HepG2 (cell line): ENCODE measurements around the gene CRIM1. TPM values are rescaled to one million over a fixed set of nuclear protein-coding genes. Genes with fewer than 3 reads are reported as not detected.

Source experiments
- ATAC-seq: fragments of 200-7000 bp; cut with Tn5 transposase; 3 replicates; pipeline ENCODE4 v1.9.1; 2020; ENCODE audit warnings: mild to moderate bottlenecking, moderate library complexity
- Bru-seq: library from RNA; stranded (reverse); fragments of 400-500 nt; gene quantifications from one replicate; lab custom pipeline; 2021; lab: Mats Ljungman, UMichigan
- BruChase-seq, 2 experiments: library from RNA; stranded (reverse); fragments of 400-500 nt; gene quantifications; one replicate each; lab custom pipeline; 2021; lab: Mats Ljungman, UMichigan
- BruUV-seq: library from RNA; stranded (reverse); fragments of 400-500 nt; replicated peaks from 2 replicates; lab custom pipeline; 2021; lab: Mats Ljungman, UMichigan
- CTCF ChIA-PET: fragments of 300-600 bp; formaldehyde crosslinking; extraction: SDS; loops from one replicate; lab custom pipeline; 2021; ENCODE audit warnings: low total read pairs, inconsistent platforms, low intra/inter-chr PET ratio; lab: Yijun Ruan, JAX
- POLR2A ChIA-PET: fragments of 350-600 bp; sonication (Branson Sonifier 250); formaldehyde crosslinking; loops from one replicate; lab custom pipeline; 2020; ENCODE audit warnings: antibody characterized with exemption, inconsistent platforms; lab: Yijun Ruan, JAX
- DNase-seq: peaks from one replicate; pipeline ENCODE4 v3.0.0-alpha.2; 2015; ENCODE audit warnings: low spot score
- FAIRE-seq: peaks from 3 replicates; lab custom pipeline; 2011; peaks lifted over from hg19 to GRCh38; lab: Jason Lieb, UNC
- H2AFZ ChIP-seq: one replicate; pipeline ENCODE4 v1.6.1; 2011; ENCODE audit warnings: low read length, inconsistent platforms
- H3K27ac ChIP-seq: fragments of 300-600 bp; 3 replicates; pipeline ENCODE4 v1.8.0; 2011; ENCODE audit warnings: mixed run types, mild to moderate bottlenecking, mixed read lengths, low read length, inconsistent platforms; ENCODE audit not compliant: insufficient read depth; ENCODE audit errors: extremely low read length
- H3K27me3 ChIP-seq, 2 experiments: fragments of 200-600 bp in 1 of 2; 2 replicates in 1 of 2; 3 replicates in 1 of 2; pipeline versions ENCODE4 v1.6.0 to v1.8.0; 2011; ENCODE audit warnings: low read length in 2 of 2, mild to moderate bottlenecking in 2 of 2, moderate library complexity in 2 of 2, inconsistent platforms in 1 of 2; ENCODE audit not compliant: insufficient read depth in 2 of 2, control insufficient read depth in 1 of 2
- H3K36me3 ChIP-seq, 2 experiments: fragments of 200-600 bp in 1 of 2; replicated peaks in 1 of 2; 2 replicates in 1 of 2; 3 replicates in 1 of 2; pipeline versions ENCODE4 v1.5.1 to v1.8.0; 2011; ENCODE audit warnings: low read length in 2 of 2, inconsistent platforms in 1 of 2; ENCODE audit not compliant: insufficient read depth in 2 of 2, control insufficient read depth in 1 of 2
- H3K4me1 ChIP-seq: 2 replicates; pipeline ENCODE4 v1.5.1; 2012; ENCODE audit warnings: low read length, inconsistent platforms; ENCODE audit not compliant: insufficient read depth
- H3K4me2 ChIP-seq: 2 replicates; pipeline ENCODE4 v1.6.0; 2011; ENCODE audit warnings: low read depth, low read length, inconsistent platforms
- H3K4me3 ChIP-seq, 3 experiments: fragments of 200-600 bp in 1 of 3; sonication (generic), shearing (Covaris generic) in 1 of 3; replicated peaks in 1 of 3; 2 replicates each; pipeline ENCODE4 v1.5.1; 2011 to 2016; ENCODE audit warnings: low read length in 3 of 3, inconsistent platforms in 2 of 3, low read depth in 2 of 3, mild to moderate bottlenecking in 2 of 3, control low read depth in 1 of 3, mixed read lengths in 1 of 3; ENCODE audit not compliant: insufficient read depth in 1 of 3
- H3K79me2 ChIP-seq: one replicate; pipeline ENCODE4 v1.6.1; 2011; ENCODE audit warnings: low read length, inconsistent platforms; ENCODE audit not compliant: insufficient read depth
- H3K9ac ChIP-seq: 2 replicates; pipeline ENCODE4 v1.6.0; 2011; ENCODE audit warnings: mild to moderate bottlenecking, low read depth, low read length, inconsistent platforms; ENCODE audit not compliant: insufficient read depth
- H3K9me3 ChIP-seq: 2 replicates; pipeline ENCODE4 v1.5.1; 2012; ENCODE audit warnings: mild to moderate bottlenecking, low read length
- H4K20me1 ChIP-seq: 2 replicates; pipeline ENCODE4 v1.6.0; 2011; ENCODE audit warnings: inconsistent platforms, mild to moderate bottlenecking, low read length, moderate library complexity; ENCODE audit not compliant: insufficient read depth
- BCL3 ChIP-seq: sonication (generic); formaldehyde crosslinking; IDR thresholded peaks from 2 replicates; pipeline ENCODE4 v1.5.1; 2020; ENCODE audit warnings: mild to moderate bottlenecking, missing genetic modification reagents, moderate library complexity
- FOXA3 ChIP-seq: IDR thresholded peaks from 2 replicates; pipeline ENCODE4 v1.6.1; 2016; ENCODE audit warnings: missing genetic modification reagents, missing compliant biosample characterization
- HNF1B ChIP-seq: sonication (generic); formaldehyde crosslinking; IDR thresholded peaks from 2 replicates; pipeline ENCODE4 v1.5.1; 2020; ENCODE audit warnings: mild to moderate bottlenecking, moderate library complexity, missing genetic modification reagents
- HOXD1 ChIP-seq: sonication (generic); formaldehyde crosslinking; IDR thresholded peaks from 2 replicates; pipeline ENCODE4 v1.5.0; 2020; ENCODE audit warnings: missing genetic modification reagents
- MTA1 ChIP-seq: sonication (generic); formaldehyde crosslinking; IDR thresholded peaks from 2 replicates; pipeline ENCODE4 v1.4.0; 2020; ENCODE audit warnings: missing genetic modification reagents, mild to moderate bottlenecking, borderline replicate concordance
- NR2F2 ChIP-seq: IDR thresholded peaks from 2 replicates; pipeline ENCODE4 v1.6.1; 2012; ENCODE audit warnings: low read depth, inconsistent platforms, borderline replicate concordance
- RARA ChIP-seq: IDR thresholded peaks from 2 replicates; pipeline ENCODE4 v1.6.1; 2016; ENCODE audit warnings: missing genetic modification reagents, missing compliant biosample characterization
- REXO4 ChIP-seq: sonication (generic); formaldehyde crosslinking; IDR thresholded peaks from 2 replicates; pipeline ENCODE4 v1.8.0; 2022; ENCODE audit warnings: missing genetic modification reagents, mild to moderate bottlenecking, borderline replicate concordance
- UBTF ChIP-seq: sonication (generic); formaldehyde crosslinking; IDR thresholded peaks from 2 replicates; pipeline ENCODE4 v1.4.0; 2020; ENCODE audit warnings: mild to moderate bottlenecking, missing genetic modification reagents
- ZNF34 ChIP-seq: sonication (generic); formaldehyde crosslinking; IDR thresholded peaks from 2 replicates; pipeline ENCODE4 v1.4.0; 2020; ENCODE audit warnings: mild to moderate bottlenecking, missing genetic modification reagents, borderline replicate concordance
- ZNF605 ChIP-seq: sonication (generic); formaldehyde crosslinking; IDR thresholded peaks from 2 replicates; pipeline ENCODE4 v1.8.0; 2022; ENCODE audit warnings: mild to moderate bottlenecking, missing genetic modification reagents
- WGBS: methylation state at CpG from one replicate; pipeline ENCODE4 v1.1.6; 2017; ENCODE audit warnings: low lambda C conversion rate; 5-methylcytosine and 5-hydroxymethylcytosine counted together
- in situ Hi-C: cut with HindIII; loops from 2 replicates; pipeline ENCODE4 v1.10.0; 2017; ENCODE audit warnings: low pct_unique_long_range_greater_than_20kb; ENCODE audit not compliant: extremely low pct_ligation_motif_present
- intact Hi-C: fragments of 100-400 bp; cut with micrococcal nuclease; formaldehyde crosslinking; loops from one replicate; pipeline ENCODE4 v1.10.0; 2022; ENCODE audit not compliant: unreplicated experiment
- long read RNA-seq, 2 experiments: library from RNA in 1 of 2; library from polyadenylated mRNA in 1 of 2; stranded (forward) in 1 of 2; unstranded in 1 of 2; transcript quantifications; one replicate each; pipeline ENCODE4 v2.0.0, GENCODE V29; 2019 to 2022
- polyA minus RNA-seq, 3 experiments: library from RNA; depleted of rRNA, polyadenylated mRNA; stranded (reverse); fragments of >200 nt; gene quantifications; 2 replicates each; pipeline ENCODE4 v1.2.3, GENCODE V29; 2011; ENCODE audit warnings: low replicate concordance in 1 of 3
- polyA plus RNA-seq, 8 experiments: library from polyadenylated mRNA; depleted of rRNA in 3 of 8; stranded (reverse) in 7 of 8; unstranded in 1 of 8; fragments of >200 nt; fragmentation: Illumina TruSeq in 4 of 8; extraction: Trizol in 4 of 8; gene quantifications; 2 replicates each; pipeline versions ENCODE4 v1.2.1 to v1.2.3, GENCODE V29; 2011 to 2016; ENCODE audit warnings: low read depth in 4 of 8, missing spikeins in 1 of 8, mixed read lengths in 1 of 8; ENCODE audit not compliant: insufficient read depth in 1 of 8
- total RNA-seq, 5 experiments: library from RNA; depleted of rRNA; stranded (reverse); fragments of >200 nt; fragmentation: Illumina TruSeq; extraction: Trizol; gene quantifications; 2 replicates each; pipeline ENCODE4 v1.2.3, GENCODE V29; 2016; ENCODE audit warnings: low read depth in 1 of 5

CRIM1 gene
- 21.5 and 39.1 TPM in 2 replicates for total RNA-seq (2016; rRNA removed; fragmentation: Illumina TruSeq; extraction: Trizol)
- 87.0 and 95.7 TPM in 2 replicates for total RNA-seq (2016; cell fraction: cytosol; rRNA removed; fragmentation: Illumina TruSeq; extraction: Trizol; ENCODE audit: low read depth)
- total RNA-seq (2016; cell fraction: insoluble cytoplasmic fraction; rRNA removed; fragmentation: Illumina TruSeq; extraction: Trizol): 19.5 and 37.7 TPM in 2 replicates
- total RNA-seq (2016; cell fraction: membrane; rRNA removed; fragmentation: Illumina TruSeq; extraction: Trizol): 21.6 and 24.0 TPM in 2 replicates
- total RNA-seq (2016; cell fraction: nucleus; rRNA removed; fragmentation: Illumina TruSeq; extraction: Trizol): 70.5 and 71.4 TPM in 2 replicates
- 61.6 and 69.9 TPM in 2 replicates for polyA plus RNA-seq (2011; rRNA removed)
- polyA plus RNA-seq (2011; cell fraction: cytosol; rRNA removed): 47.0 and 57.8 TPM in 2 replicates
- 59.9 and 71.8 TPM in 2 replicates for polyA plus RNA-seq (2011; cell fraction: nucleus; rRNA removed)
- polyA plus RNA-seq (2012): 47.6 and 59.6 TPM in 2 replicates
- 1.1 and 2.4 TPM in 2 replicates for polyA plus RNA-seq (2016; cell fraction: cytosol; fragmentation: Illumina TruSeq; extraction: Trizol; ENCODE audit: low read depth)
- 14.9 and 16.1 TPM in 2 replicates for polyA plus RNA-seq (2016; cell fraction: insoluble cytoplasmic fraction; fragmentation: Illumina TruSeq; extraction: Trizol; ENCODE audit: low read depth)
- 3.8 and 5.1 TPM in 2 replicates for polyA plus RNA-seq (2016; cell fraction: membrane; fragmentation: Illumina TruSeq; extraction: Trizol; ENCODE audit: low read depth)
- polyA plus RNA-seq (2016; cell fraction: nucleus; fragmentation: Illumina TruSeq; extraction: Trizol; ENCODE audit: insufficient read depth, low read depth): 36.1 and 38.6 TPM in 2 replicates
- polyA minus RNA-seq (2011; rRNA and poly(A)+ RNA removed; ENCODE audit: low replicate concordance): 452 and 516 TPM in 2 replicates
- 226 and 235 TPM in 2 replicates for polyA minus RNA-seq (2011; cell fraction: cytosol; rRNA and poly(A)+ RNA removed)
- 306 and 348 TPM in 2 replicates for polyA minus RNA-seq (2011; cell fraction: nucleus; rRNA and poly(A)+ RNA removed)
- Bru-seq, nascent RNA: percentile 96 among the genes with signal in this experiment
- percentile 87 among the genes with signal in this experiment for BruChase-seq, experiment 1, labeled RNA remaining after a 6-hour chase
- percentile 87 among the genes with signal in this experiment for BruChase-seq, experiment 2, labeled RNA remaining after a 2-hour chase
- long read RNA-seq, experiment 1, partial matches to known transcripts: 0 of 29 reads
- long read RNA-seq, experiment 1, other reads (novel, unspliced or antisense): 29 of 29 reads
- long read RNA-seq, experiment 2, full-length matches to known transcripts: 3 of 60 reads
- long read RNA-seq, experiment 2, partial matches to known transcripts: 3 of 60 reads
- long read RNA-seq, experiment 2, other reads (novel, unspliced or antisense): 54 of 60 reads

GRCh38 chr2:36355151-36355889, at the start of gene CRIM1:
CRIM1 (plus strand) TSS chr2:36355778; CDS start chr2:36356293, 515 bp downstream.
- no TSS peak for BruUV-seq
- peaks cover 59% of the 10 kb centered on the region for H3K4me1 ChIP-seq
- peak within 1 kb of the TSS; percentile 68 for H2AFZ ChIP-seq
- peak within 1 kb of the TSS; percentile 81 to 98 (median 89) for H3K4me3 ChIP-seq
- peak within 1 kb of the TSS; percentile 94 for H3K9ac ChIP-seq
- H3K79me2 ChIP-seq: peaks cover 54% of the 10 kb centered on the region
- ATAC-seq (peak; percentile 63), DNase-seq (peak; percentile 79), FAIRE-seq (no peak)
- WGBS: 2% methylated on average over 54 of the region's 82 CpGs
- H3K27me3 ChIP-seq: no peaks in the 10 kb centered on the region; a peak in 1 of 5 replicates
- POLR2A ChIA-PET: interaction anchor here (0.6 to 6.7 kb wide), 16 partner anchors 12 to 500 kb away, joined by 3 to 53 read pairs (median 4); no protein-coding TSS in a partner anchor
- CTCF ChIA-PET: no interaction called here
- no peaks in the 10 kb centered on the region for H3K9me3 ChIP-seq
- H4K20me1 ChIP-seq: peaks cover 33% of the 10 kb centered on the region
- H3K27ac ChIP-seq: peak within 1 kb of the TSS; percentile 76
- H3K36me3 ChIP-seq: no peaks in the 10 kb centered on the region
- intact Hi-C loops (loop anchor here (5.0 kb wide), 1 partner anchor 42 kb away; no protein-coding TSS in a partner anchor), in situ Hi-C loops (loop anchor here (5.0 kb wide), 2 partner anchors 102 to 147 kb away; no protein-coding TSS in a partner anchor)
- peak within 1 kb of the TSS; percentile 81 for H3K4me2 ChIP-seq
- TF ChIP-seq MTA1 (CRISPR knock-in tag): peak; percentile 76; the same call in 1 of the 2 replicates
- 0 out of 2 replicates have a peak, but pooled peaks have one; percentile 4 for TF ChIP-seq HOXD1 (CRISPR knock-in tag)
- 0 out of 2 replicates have a peak, but pooled peaks have one; percentile 25 for TF ChIP-seq FOXA3 (CRISPR knock-in tag)
- TF ChIP-seq UBTF (CRISPR knock-in tag): peak; percentile 96
- TF ChIP-seq NR2F2: peak; percentile 15; the same call in 1 of the 2 replicates
- no peak for TF ChIP-seq REXO4 (CRISPR knock-in tag)
- no peak for TF ChIP-seq HNF1B (CRISPR knock-in tag)
- TF ChIP-seq BCL3 (CRISPR knock-in tag): peak; percentile 75; the same call in 1 of the 2 replicates
- TF ChIP-seq ZNF605 (CRISPR knock-in tag): no peak
- TF ChIP-seq ZNF34 (CRISPR knock-in tag): peak; percentile 36; the same call in 1 of the 2 replicates
- TF ChIP-seq RARA (CRISPR knock-in tag): no peak; the same call in none of the 2 replicates
